ENCODE results near the gene DDX24. TPM values are rescaled to one million over a fixed set of nuclear protein-coding genes. Genes with fewer than 3 reads are reported as not detected.

The DDX24 gene
- total and polyA plus RNA-seq, 2 donors (not counting 1 experiment from before 2014, with no cell fraction given): 143 to 192 TPM

DNA sequence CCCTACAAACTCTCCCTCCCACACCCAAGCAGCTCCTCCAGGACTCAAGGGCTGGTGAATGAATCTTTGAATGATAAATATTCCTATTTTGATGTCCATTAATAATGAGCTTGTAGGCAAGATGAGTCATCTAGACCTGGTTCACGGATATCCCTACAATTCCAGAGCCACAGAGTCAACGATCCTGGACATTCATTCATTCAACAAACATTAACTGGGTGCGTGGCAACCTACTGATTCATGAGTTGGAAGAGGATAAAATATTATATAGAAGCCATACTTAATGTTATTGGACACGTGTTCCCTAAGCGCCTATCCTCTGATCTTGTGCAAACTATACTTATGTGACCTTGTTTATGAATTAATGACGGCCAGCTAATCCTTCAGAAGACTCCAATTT, 55.3 kb downstream of the DDX24 start:
- no peaks in the 10 kb centered on the region for H3K4me1 ChIP-seq (ENCODE audit: control insufficient read depth, extremely low read depth, insufficient read depth, low read length)
- DNase-seq (ENCODE audit: low read depth in 2 of 2): peak in 1 of 2 donors; percentile 56
- peak overlapping the region; percentile 35 for H3K4me2 ChIP-seq (ENCODE audit: extremely low read depth, insufficient read depth, low read length)
- H4K20me1 ChIP-seq (ENCODE audit: control insufficient read depth, extremely low read depth, insufficient read depth, low read length): no peaks in the 10 kb centered on the region
- TF ChIP-seq EZH2 (IDR thresholded peaks at IDR 0.05; ENCODE audit: low read length, missing control alignments): no peak
- TF ChIP-seq CTCF (conservative IDR thresholded peaks at IDR 0.05 in 1 of 2, IDR thresholded peaks at IDR 0.05 in 1 of 2; ENCODE audit: low read depth in 1 of 2, low read length in 2 of 2): no peak
- peak overlapping the region in 2 of 4 experiments; percentile 56 to 66 for H3K4me3 ChIP-seq (replicated peaks in 1 of 4; ENCODE audit: control extremely low read depth in 1 of 4, insufficient read depth in 1 of 4, low read depth in 3 of 4, low read length in 4 of 4)
- H3K79me2 ChIP-seq (ENCODE audit: control insufficient read depth, insufficient read depth, low read length): no peaks in the 10 kb centered on the region
- H3K9me3 ChIP-seq (ENCODE audit: control insufficient read depth, insufficient read depth, low read depth, low read length): no peaks in the 10 kb centered on the region
- no peak overlapping the region for H3K27ac ChIP-seq (ENCODE audit: insufficient read depth, low read length)
- peaks cover 3% of the 10 kb centered on the region for H3K27me3 ChIP-seq (ENCODE audit: control insufficient read depth, insufficient read depth, low read length)
- H2AFZ ChIP-seq (ENCODE audit: low read length): peak overlapping the region; percentile 68
- H3K36me3 ChIP-seq (ENCODE audit: control insufficient read depth, insufficient read depth, low read length): no peaks in the 10 kb centered on the region
- H3K9ac ChIP-seq (ENCODE audit: insufficient read depth, low read length): no peak overlapping the region

DNA sequence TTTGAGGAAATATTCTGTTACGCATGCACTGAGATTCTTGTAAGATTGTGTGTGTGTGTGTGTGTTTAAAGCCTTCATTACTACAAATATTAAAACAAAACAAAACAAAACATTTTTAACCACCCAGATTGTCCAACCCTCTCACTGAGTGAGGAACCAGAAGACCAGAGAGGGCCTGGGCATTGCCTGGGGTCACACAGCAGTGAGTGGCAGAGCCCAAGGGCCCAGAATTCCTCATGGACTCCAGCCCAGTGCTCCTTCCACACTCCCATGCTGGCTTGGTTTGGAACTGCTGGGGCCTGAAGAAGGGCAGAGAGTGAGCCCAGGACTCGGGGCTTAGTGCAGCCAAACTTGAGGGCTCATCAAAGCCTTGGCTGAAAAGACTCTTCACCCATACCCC, 56.5 kb downstream of the DDX24 start:
- Histone ChIP-seq H3K27ac (ENCODE audit: insufficient read depth, low read length) (no peak overlapping the region), H3K4me3 (replicated peaks in 1 of 4; ENCODE audit: control extremely low read depth in 1 of 4, insufficient read depth in 1 of 4, low read depth in 3 of 4, low read length in 4 of 4) (no peak overlapping the region), H4K20me1 (ENCODE audit: control insufficient read depth, extremely low read depth, insufficient read depth, low read length) (no peaks in the 10 kb centered on the region), H2AFZ (ENCODE audit: low read length) (no peak overlapping the region), H3K27me3 (ENCODE audit: control insufficient read depth, insufficient read depth, low read length) (peaks cover 3% of the 10 kb centered on the region), H3K36me3 (ENCODE audit: control insufficient read depth, insufficient read depth, low read length) (no peaks in the 10 kb centered on the region), H3K4me2 (ENCODE audit: extremely low read depth, insufficient read depth, low read length) (no peak overlapping the region), H3K4me1 (ENCODE audit: control insufficient read depth, extremely low read depth, insufficient read depth, low read length) (no peaks in the 10 kb centered on the region), H3K9me3 (ENCODE audit: control insufficient read depth, insufficient read depth, low read depth, low read length) (no peaks in the 10 kb centered on the region), H3K79me2 (ENCODE audit: control insufficient read depth, insufficient read depth, low read length) (no peaks in the 10 kb centered on the region), H3K9ac (ENCODE audit: insufficient read depth, low read length) (no peak overlapping the region)
- TF ChIP-seq EZH2 (IDR thresholded peaks at IDR 0.05; ENCODE audit: low read length, missing control alignments) (no peak), CTCF (conservative IDR thresholded peaks at IDR 0.05 in 1 of 2, IDR thresholded peaks at IDR 0.05 in 1 of 2; ENCODE audit: low read depth in 1 of 2, low read length in 2 of 2) (no peak)
- DNase-seq (ENCODE audit: low read depth in 2 of 2): no peak

- no peaks in the 10 kb centered on the region for H3K36me3 ChIP-seq (ENCODE audit: control insufficient read depth, insufficient read depth, low read length)
- H4K20me1 ChIP-seq (ENCODE audit: control insufficient read depth, extremely low read depth, insufficient read depth, low read length): no peaks in the 10 kb centered on the region
- no peak for DNase-seq (ENCODE audit: low read depth in 2 of 2)
- H3K9ac ChIP-seq (ENCODE audit: insufficient read depth, low read length): no peak overlapping the region
- TF ChIP-seq EZH2 (IDR thresholded peaks at IDR 0.05; ENCODE audit: low read length, missing control alignments) (no peak), CTCF (conservative IDR thresholded peaks at IDR 0.05 in 1 of 2, IDR thresholded peaks at IDR 0.05 in 1 of 2; ENCODE audit: low read depth in 1 of 2, low read length in 2 of 2) (no peak)
- H3K27ac ChIP-seq (ENCODE audit: insufficient read depth, low read length): no peak overlapping the region
- no peaks in the 10 kb centered on the region for H3K4me1 ChIP-seq (ENCODE audit: control insufficient read depth, extremely low read depth, insufficient read depth, low read length)
- no peak overlapping the region for H2AFZ ChIP-seq (ENCODE audit: low read length)
- no peak overlapping the region for H3K4me3 ChIP-seq (replicated peaks in 1 of 4; ENCODE audit: control extremely low read depth in 1 of 4, insufficient read depth in 1 of 4, low read depth in 3 of 4, low read length in 4 of 4)
- no peak overlapping the region for H3K4me2 ChIP-seq (ENCODE audit: extremely low read depth, insufficient read depth, low read length)
- H3K9me3 ChIP-seq (ENCODE audit: control insufficient read depth, insufficient read depth, low read depth, low read length): no peaks in the 10 kb centered on the region
- H3K79me2 ChIP-seq (ENCODE audit: control insufficient read depth, insufficient read depth, low read length): no peaks in the 10 kb centered on the region
- peaks cover 3% of the 10 kb centered on the region for H3K27me3 ChIP-seq (ENCODE audit: control insufficient read depth, insufficient read depth, low read length)
Measured at GRCh38 chr14:94022532-94023411, 58.2 kb downstream of the DDX24 start.

All from fibroblast of lung (primary cell).